Daoy (cell line): ENCODE measurements around the gene ZNF142. TPM values are rescaled to one million over a fixed set of nuclear protein-coding genes. Genes with fewer than 3 reads are reported as not detected.

Experiments
- total RNA-seq: library from RNA; depleted of rRNA; stranded (reverse); fragments of >200 nt; shearing (Covaris generic); gene quantifications from 2 replicates; pipeline ENCODE4 v1.2.3, GENCODE V29; 2014; rRNA removed

The ZNF142 gene
- total RNA-seq, 1 experiment from 2014 or later, result 7.6 TPM

Other genes starting within 250 kb of the ZNF142 start
- 0.06 TPM in 1 of 2 replicates, not detected in the other for gene VIL1, start 240.5 kb downstream of the ZNF142 start, total RNA-seq
- gene USP37, start 91.3 kb downstream of the ZNF142 start, total RNA-seq, result 11.4 and 16.1 TPM in 2 replicates
- 94.2 and 118 TPM in 2 replicates for gene CNOT9, start 90.8 kb downstream of the ZNF142 start, total RNA-seq
- gene PLCD4, start 51.7 kb downstream of the ZNF142 start, total RNA-seq, result 0.06 TPM in 1 of 2 replicates, not detected in the other
- gene BCS1L, start 60 bp upstream of the ZNF142 start, total RNA-seq, result 53.3 and 59.9 TPM in 2 replicates
- 42.3 and 54.7 TPM in 2 replicates for gene RNF25, start 12.4 kb upstream of the ZNF142 start, total RNA-seq
- gene STK36, start 12.5 kb upstream of the ZNF142 start, total RNA-seq, result 13.9 and 28.7 TPM in 2 replicates
- 13.7 and 15.4 TPM in 2 replicates for gene TTLL4, start 51.2 kb upstream of the ZNF142 start, total RNA-seq
- 0.77 and 0.80 TPM in 2 replicates for gene CYP27A1, start 122.5 kb upstream of the ZNF142 start, total RNA-seq
- not detected in 2 replicates for gene PRKAG3, start 172.2 kb upstream of the ZNF142 start, total RNA-seq
- 0.23 TPM in 1 of 2 replicates, not detected in the other for gene WNT6, start 200.2 kb upstream of the ZNF142 start, total RNA-seq
- 0.11 and 0.12 TPM in 2 replicates for gene WNT10A, start 221.2 kb upstream of the ZNF142 start, total RNA-seq